OCI-LY7 (cell line): ENCODE data around the gene LPIN2. TPM values are rescaled to one million over a fixed set of nuclear protein-coding genes. Genes with fewer than 3 reads are reported as not detected.

Source experiments
- BruUV-seq: library from RNA; stranded (reverse); fragments of 400-500 nt; replicated peaks from 2 replicates; lab custom pipeline; 2021; lab: Mats Ljungman, UMichigan
- CTCF ChIA-PET: fragments of 300-600 bp; sonication (Branson Sonifier 250); formaldehyde crosslinking; loops from one replicate; lab custom pipeline; 2022; ENCODE audit warnings: antibody characterized with exemption; ENCODE audit not compliant: unreplicated experiment; lab: Charles Lee
- POLR2A ChIA-PET: fragments of 300-600 bp; sonication (Branson Sonifier 250); formaldehyde crosslinking; loops from one replicate; lab custom pipeline; 2022; ENCODE audit warnings: antibody characterized with exemption; lab: Charles Lee
- DNase-seq: peaks from one replicate; pipeline ENCODE4 v3.0.0-alpha.2; 2015; ENCODE audit warnings: low spot score
- H2AFZ ChIP-seq: fragments of 200-600 bp; sonication (generic), shearing (Covaris generic); 2 replicates; pipeline ENCODE4 v1.6.1; 2014; ENCODE audit warnings: mild to moderate bottlenecking, antibody characterized with exemption, low read length, moderate library complexity
- H3K27ac ChIP-seq: fragments of 200-600 bp; sonication (generic); 2 replicates; pipeline ENCODE4 v1.5.1; 2014; ENCODE audit warnings: mixed run types, low read depth, mild to moderate bottlenecking, moderate library complexity, low read length, inconsistent platforms; ENCODE audit not compliant: poor library complexity, severe bottlenecking
- H3K36me3 ChIP-seq: fragments of 200-600 bp; sonication (generic); 2 replicates; pipeline ENCODE4 v1.6.1; 2014; ENCODE audit warnings: mild to moderate bottlenecking, antibody characterized with exemption, low read length, moderate library complexity, mixed read lengths; ENCODE audit not compliant: insufficient read depth
- H3K4me1 ChIP-seq: fragments of 200-600 bp; sonication (generic); 2 replicates; pipeline ENCODE4 v1.5.1; 2014; ENCODE audit warnings: mild to moderate bottlenecking, low read length; ENCODE audit not compliant: insufficient read depth, poor library complexity, severe bottlenecking
- H3K4me2 ChIP-seq: fragments of 200-600 bp; sonication (generic); 2 replicates; pipeline ENCODE4 v1.6.1; 2014; ENCODE audit warnings: mild to moderate bottlenecking, low read length
- H3K4me3 ChIP-seq: fragments of 200-600 bp; sonication (generic); 2 replicates; pipeline ENCODE4 v1.5.1; 2014; ENCODE audit warnings: mild to moderate bottlenecking, low read depth, low read length; ENCODE audit not compliant: poor library complexity, severe bottlenecking
- H3K79me2 ChIP-seq: fragments of 200-600 bp; sonication (generic); 2 replicates; pipeline ENCODE4 v1.6.1; 2016; ENCODE audit warnings: low read depth, mild to moderate bottlenecking, low read length, moderate library complexity, mixed read lengths; ENCODE audit not compliant: insufficient read depth
- H3K9me2 ChIP-seq: fragments of 200-600 bp; sonication (generic); 2 replicates; pipeline ENCODE4 v1.6.1; 2016; ENCODE audit warnings: mild to moderate bottlenecking, low read length, mixed read lengths; ENCODE audit not compliant: insufficient read depth
- H3K9me3 ChIP-seq: fragments of 200-600 bp; sonication (generic); 2 replicates; pipeline ENCODE4 v1.6.1; 2014; ENCODE audit warnings: mild to moderate bottlenecking, mixed run types, low read length, mixed read lengths
- H4K20me1 ChIP-seq: fragments of 200-600 bp; sonication (generic); 2 replicates; pipeline ENCODE4 v1.6.1; 2014; ENCODE audit warnings: mild to moderate bottlenecking, antibody characterized with exemption, low read length, moderate library complexity, mixed read lengths; ENCODE audit not compliant: insufficient read depth
- EZH2phosphoT487 ChIP-seq: fragments of 200-600 bp; sonication (generic); IDR thresholded peaks from 2 replicates; pipeline ENCODE4 v1.6.1; 2018; ENCODE audit warnings: low read depth, borderline replicate concordance, mild to moderate bottlenecking, mixed run types, antibody characterized with exemption, low read length, moderate library complexity, mixed read lengths
- intact Hi-C: fragments of 100-400 bp; cut with micrococcal nuclease; formaldehyde crosslinking; loops from one replicate; pipeline ENCODE4 v1.10.0; 2022; ENCODE audit not compliant: unreplicated experiment
- total RNA-seq, 2 experiments: library from RNA; depleted of rRNA in 1 of 2; stranded (reverse); fragments of >200 nt in 1 of 2; shearing (Covaris generic) in 1 of 2; gene quantifications; 2 replicates each; pipeline ENCODE4 v1.2.3, GENCODE V29; 2014 to 2022
- TF ChIP-seq, protein P1 (sequence below): fragments of 200-600 bp; sonication (generic); conservative IDR thresholded peaks from 2 replicates; pipeline ENCODE4 v1.5.1; 2014; ENCODE audit warnings: mild to moderate bottlenecking, antibody characterized with exemption, low read length, moderate library complexity, mixed read lengths

The LPIN2 gene
- total RNA-seq, 2 experiments from 2014 or later: 18.9 to 20.1 TPM

DNA sequence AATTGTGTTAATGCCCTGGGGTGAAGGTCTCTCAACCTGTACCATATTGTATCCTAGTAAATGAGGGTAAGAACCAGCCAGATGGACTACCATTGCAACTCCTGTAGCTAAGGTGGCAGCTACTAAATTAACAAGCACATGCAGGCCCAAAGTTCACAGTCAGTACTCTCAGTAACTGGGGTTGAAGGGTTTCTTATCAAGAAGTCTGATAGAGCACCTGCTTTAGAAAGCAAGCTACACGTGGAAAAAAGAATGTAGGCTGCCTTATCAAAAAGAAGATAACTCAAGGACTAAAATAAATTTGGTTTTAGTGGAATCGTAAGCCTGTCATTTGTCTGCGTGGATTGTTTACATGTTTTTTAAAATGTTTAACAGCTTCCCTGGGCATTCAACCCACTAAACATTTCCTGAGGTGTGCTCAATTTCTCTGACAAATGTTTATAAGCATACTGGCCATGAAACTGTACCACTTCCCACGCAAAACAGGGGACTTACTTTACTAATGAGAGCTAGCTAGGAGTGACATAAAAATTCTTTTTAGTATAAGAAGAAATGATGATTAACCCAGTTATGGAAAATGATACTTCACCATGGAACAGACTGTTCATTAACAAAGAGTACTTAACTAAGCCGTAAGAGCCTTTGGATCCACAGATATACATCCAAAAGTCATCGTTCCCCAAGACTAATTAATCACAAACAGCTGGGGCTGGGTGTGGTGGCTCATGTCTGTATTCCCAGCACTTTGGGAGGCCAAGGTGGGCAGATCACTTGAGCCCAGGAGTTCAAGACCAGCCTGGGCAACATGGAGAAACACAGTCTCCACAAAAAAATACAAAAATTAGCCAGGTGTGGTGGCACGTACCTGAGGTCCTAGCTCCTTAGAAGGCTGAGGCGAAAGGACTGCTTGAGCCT is 36.5 kb downstream of the LPIN2 start:
- Histone ChIP-seq H3K36me3 (no peaks in the 10 kb centered on the region; the same call in 1 of the 2 replicates), H3K79me2 (peaks cover 31% of the 10 kb centered on the region; the same call in 1 of the 2 replicates), H3K27ac (no peak overlapping the region), H3K9me2 (no peaks in the 10 kb centered on the region), H3K4me3 (no peak overlapping the region), H4K20me1 (no peaks in the 10 kb centered on the region), H2AFZ (no peak overlapping the region), H3K4me2 (no peak overlapping the region), H3K4me1 (peaks cover 43% of the 10 kb centered on the region), H3K9me3 (no peaks in the 10 kb centered on the region)
- ChIA-PET POLR2A (interaction anchor here (0.7 to 13.3 kb wide), 5 partner anchors 8 to 267 kb away, joined by 3 to 158 read pairs (median 5); no protein-coding TSS in a partner anchor), CTCF (interaction anchor here (0.9 to 1.0 kb wide), 2 partner anchors 9 to 29 kb away, joined by 3 to 5 read pairs; no protein-coding TSS in a partner anchor)
- TF ChIP-seq EZH2phosphoT487: no peak
- TF ChIP-seq, protein P1, sequence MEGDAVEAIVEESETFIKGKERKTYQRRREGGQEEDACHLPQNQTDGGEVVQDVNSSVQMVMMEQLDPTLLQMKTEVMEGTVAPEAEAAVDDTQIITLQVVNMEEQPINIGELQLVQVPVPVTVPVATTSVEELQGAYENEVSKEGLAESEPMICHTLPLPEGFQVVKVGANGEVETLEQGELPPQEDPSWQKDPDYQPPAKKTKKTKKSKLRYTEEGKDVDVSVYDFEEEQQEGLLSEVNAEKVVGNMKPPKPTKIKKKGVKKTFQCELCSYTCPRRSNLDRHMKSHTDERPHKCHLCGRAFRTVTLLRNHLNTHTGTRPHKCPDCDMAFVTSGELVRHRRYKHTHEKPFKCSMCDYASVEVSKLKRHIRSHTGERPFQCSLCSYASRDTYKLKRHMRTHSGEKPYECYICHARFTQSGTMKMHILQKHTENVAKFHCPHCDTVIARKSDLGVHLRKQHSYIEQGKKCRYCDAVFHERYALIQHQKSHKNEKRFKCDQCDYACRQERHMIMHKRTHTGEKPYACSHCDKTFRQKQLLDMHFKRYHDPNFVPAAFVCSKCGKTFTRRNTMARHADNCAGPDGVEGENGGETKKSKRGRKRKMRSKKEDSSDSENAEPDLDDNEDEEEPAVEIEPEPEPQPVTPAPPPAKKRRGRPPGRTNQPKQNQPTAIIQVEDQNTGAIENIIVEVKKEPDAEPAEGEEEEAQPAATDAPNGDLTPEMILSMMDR: no peak
- intact Hi-C loops: loop anchor here (10.0 kb wide), 1 partner anchor 322 kb away; the partner anchor contains the start of gene SMCHD1
- BruUV-seq: no TSS peak
- no peak for DNase-seq

DNA sequence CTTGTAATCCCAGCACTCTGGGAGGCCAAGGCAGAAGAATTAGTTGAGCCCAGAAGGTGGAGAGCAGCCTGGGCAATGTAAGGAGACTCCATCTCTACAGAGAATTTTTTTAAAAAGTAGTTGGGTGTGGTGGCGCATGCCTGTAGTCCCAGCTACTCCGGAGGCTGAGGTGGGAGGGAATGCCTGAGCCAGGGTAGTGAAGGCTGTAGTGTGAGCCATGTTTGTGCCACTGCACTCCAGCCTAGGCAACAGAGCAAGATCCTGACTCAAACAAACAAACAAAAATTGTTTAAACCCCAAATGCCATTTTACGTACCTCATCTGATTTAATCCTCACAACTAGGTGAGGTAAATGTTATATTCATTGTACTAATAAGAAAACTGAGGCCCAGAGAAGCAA is 38.2 kb downstream of the LPIN2 start:
- peaks cover 33% of the 10 kb centered on the region for H3K4me1 ChIP-seq
- H2AFZ ChIP-seq: no peak overlapping the region
- H3K4me2 ChIP-seq: no peak overlapping the region
- ChIA-PET POLR2A (interaction anchor here (0.7 to 13.3 kb wide), 2 partner anchors 14 to 26 kb away, joined by 3 to 158 read pairs; no protein-coding TSS in a partner anchor), CTCF (no interaction called here)
- H3K4me3 ChIP-seq: no peak overlapping the region
- peaks cover 15% of the 10 kb centered on the region; the same call in 1 of the 2 replicates for H3K79me2 ChIP-seq
- BruUV-seq: no TSS peak
- no peak for DNase-seq
- no peaks in the 10 kb centered on the region for H4K20me1 ChIP-seq
- no peaks in the 10 kb centered on the region for H3K9me2 ChIP-seq
- TF ChIP-seq, protein P1: no peak
- no peak for TF ChIP-seq EZH2phosphoT487
- H3K36me3 ChIP-seq: no peaks in the 10 kb centered on the region; the same call in 1 of the 2 replicates
- no peak overlapping the region for H3K27ac ChIP-seq
- no peaks in the 10 kb centered on the region for H3K9me3 ChIP-seq
- intact Hi-C loops: loop anchor here (10.0 kb wide), 1 partner anchor 320 kb away; the partner anchor contains the start of gene SMCHD1
